Upper lobe of left lung (tissue), 4 donors: ENCODE data around the gene TFPI.

Experiments
- EP300 ChIP-seq, 4 donors: sonication (generic); formaldehyde crosslinking; IDR thresholded peaks; one replicate each; pipeline ENCODE4 v1.5.1; 2017; ENCODE audit warnings: antibody characterized with exemption in 4 of 4, control low read depth in 2 of 4
- POLR2A ChIP-seq, 4 donors: fragments of 450-650 bp; IDR thresholded peaks; one replicate each; pipeline ENCODE4 v1.5.1; 2016 to 2017; ENCODE audit warnings: antibody characterized with exemption in 4 of 4, mild to moderate bottlenecking in 2 of 4
- POLR2AphosphoS5 ChIP-seq, 2 donors: sonication (generic); formaldehyde crosslinking; IDR thresholded peaks; one replicate each; pipeline ENCODE4 v1.5.1; 2017; ENCODE audit warnings: antibody characterized with exemption in 2 of 2
- TF ChIP-seq, protein P1 (sequence below), 6 experiments: fragments of 450-650 bp in 4 of 6; fragments of 200-600 bp in 2 of 6; sonication (generic) in 2 of 6; IDR thresholded peaks; one replicate each; pipeline ENCODE4 v1.5.1; 2016 to 2019; ENCODE audit warnings: antibody characterized with exemption in 6 of 6

DNA sequence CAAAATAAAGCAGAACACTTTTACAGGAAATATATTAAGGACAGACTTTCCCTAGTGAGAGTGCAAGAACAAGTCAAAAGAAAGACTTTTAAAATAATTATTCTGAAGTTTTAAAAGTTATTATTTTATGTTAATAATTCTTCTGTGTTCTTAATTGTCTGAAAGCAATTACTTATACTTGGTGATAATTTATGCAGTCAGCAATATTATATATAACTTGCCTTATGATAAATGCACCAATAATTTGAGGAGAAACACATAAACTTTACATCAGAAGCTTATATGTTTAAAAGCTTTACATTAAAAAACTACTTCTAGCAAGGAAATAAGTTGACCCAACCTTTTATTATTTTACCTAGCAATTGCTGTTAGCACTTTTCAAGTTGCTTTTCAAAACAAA is 102.7 kb downstream of the TFPI start:
- TF ChIP-seq, protein P1, sequence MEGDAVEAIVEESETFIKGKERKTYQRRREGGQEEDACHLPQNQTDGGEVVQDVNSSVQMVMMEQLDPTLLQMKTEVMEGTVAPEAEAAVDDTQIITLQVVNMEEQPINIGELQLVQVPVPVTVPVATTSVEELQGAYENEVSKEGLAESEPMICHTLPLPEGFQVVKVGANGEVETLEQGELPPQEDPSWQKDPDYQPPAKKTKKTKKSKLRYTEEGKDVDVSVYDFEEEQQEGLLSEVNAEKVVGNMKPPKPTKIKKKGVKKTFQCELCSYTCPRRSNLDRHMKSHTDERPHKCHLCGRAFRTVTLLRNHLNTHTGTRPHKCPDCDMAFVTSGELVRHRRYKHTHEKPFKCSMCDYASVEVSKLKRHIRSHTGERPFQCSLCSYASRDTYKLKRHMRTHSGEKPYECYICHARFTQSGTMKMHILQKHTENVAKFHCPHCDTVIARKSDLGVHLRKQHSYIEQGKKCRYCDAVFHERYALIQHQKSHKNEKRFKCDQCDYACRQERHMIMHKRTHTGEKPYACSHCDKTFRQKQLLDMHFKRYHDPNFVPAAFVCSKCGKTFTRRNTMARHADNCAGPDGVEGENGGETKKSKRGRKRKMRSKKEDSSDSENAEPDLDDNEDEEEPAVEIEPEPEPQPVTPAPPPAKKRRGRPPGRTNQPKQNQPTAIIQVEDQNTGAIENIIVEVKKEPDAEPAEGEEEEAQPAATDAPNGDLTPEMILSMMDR (IDR thresholded peaks at IDR 0.05), result no peak
- no peak for TF ChIP-seq POLR2A (IDR thresholded peaks at IDR 0.05)
- no peak for TF ChIP-seq POLR2AphosphoS5 (IDR thresholded peaks at IDR 0.05)
- TF ChIP-seq EP300 (IDR thresholded peaks at IDR 0.05), result no peak
